K562 (cell line): ENCODE results near the gene CELSR2. TPM values are rescaled to one million over a fixed set of nuclear protein-coding genes. Genes with fewer than 3 reads are reported as not detected.

ENCODE experiments used
- BCOR ChIP-seq: fragments of 450-650 bp; IDR thresholded peaks from 2 replicates; pipeline ENCODE4 v1.6.1; 2016
- CREB1 ChIP-seq, 2 experiments: sonication (generic) in 1 of 2; formaldehyde crosslinking in 1 of 2; IDR thresholded peaks; 2 replicates each; pipeline versions ENCODE4 v1.6.1 to v1.8.0; 2012 to 2022; ENCODE audit warnings: inconsistent platforms in 1 of 2, mild to moderate bottlenecking in 1 of 2, missing genetic modification reagents in 1 of 2, moderate library complexity in 1 of 2
- DEAF1 ChIP-seq: fragments of 450-650 bp; formaldehyde crosslinking; IDR thresholded peaks from 2 replicates; pipeline ENCODE4 v1.4.0; 2020; ENCODE audit warnings: mild to moderate bottlenecking, moderate library complexity
- ELF2 ChIP-seq: fragments of 250-450 bp; sonication (Bioruptor Pico); IDR thresholded peaks from 2 replicates; pipeline ENCODE4 v1.5.0; 2021; ENCODE audit warnings: mild to moderate bottlenecking
- GABPA ChIP-seq: fragments of 200-800 bp; sonication (Bioruptor generic); conservative IDR thresholded peaks from 2 replicates; pipeline ENCODE4 v1.6.1; 2016; ENCODE audit warnings: low read depth, missing genetic modification characterization, missing compliant biosample characterization
- HDAC8 ChIP-seq: fragments of 450-650 bp; IDR thresholded peaks from 2 replicates; pipeline ENCODE4 v1.6.1; 2016; ENCODE audit warnings: mild to moderate bottlenecking, missing genetic modification characterization, moderate library complexity, missing compliant biosample characterization
- KAT8 ChIP-seq: fragments of 450-650 bp; IDR thresholded peaks from 2 replicates; pipeline ENCODE4 v1.6.1; 2016; ENCODE audit warnings: low read depth, mild to moderate bottlenecking
- NELFE ChIP-seq: IDR thresholded peaks from 2 replicates; pipeline ENCODE4 v1.6.1; 2011; ENCODE audit warnings: mild to moderate bottlenecking; ENCODE audit not compliant: insufficient read depth, insufficient read length
- NEUROD1 ChIP-seq: fragments of 150-350 bp; IDR thresholded peaks from 2 replicates; pipeline ENCODE4 v1.6.1; 2014; ENCODE audit warnings: borderline replicate concordance, low read length, low read depth; ENCODE audit not compliant: partially characterized antibody
- PHB2 ChIP-seq: fragments of 450-650 bp; IDR thresholded peaks from 2 replicates; pipeline ENCODE4 v1.6.1; 2017; ENCODE audit warnings: low read depth
- SAFB2 ChIP-seq: fragments of 200-400 bp; formaldehyde crosslinking; IDR thresholded peaks from 2 replicates; pipeline ENCODE4 v1.6.1; 2018; ENCODE audit warnings: borderline replicate concordance, low read length, low read depth, moderate library complexity; ENCODE audit not compliant: severe bottlenecking
- SAP30 ChIP-seq: fragments of 200-600 bp; sonication (generic); IDR thresholded peaks from 2 replicates; pipeline ENCODE4 v1.6.1; 2012; ENCODE audit warnings: borderline replicate concordance, low read depth, mild to moderate bottlenecking, moderate library complexity, low read length, control low read depth, inconsistent platforms; ENCODE audit not compliant: insufficient read depth, poor library complexity, severe bottlenecking
- SETDB1 ChIP-seq: IDR thresholded peaks from one replicate; pipeline ENCODE4 v1.6.1; 2012; ENCODE audit warnings: low read length, control low read depth, inconsistent platforms
- SMAD2 ChIP-seq: fragments of 150-350 bp; IDR thresholded peaks from 2 replicates; pipeline ENCODE4 v1.6.1; 2014; ENCODE audit warnings: low read depth, mild to moderate bottlenecking, low read length
- SREBF2 ChIP-seq: sonication (generic); formaldehyde crosslinking; IDR thresholded peaks from 2 replicates; pipeline ENCODE4 v1.4.0; 2020; ENCODE audit warnings: mild to moderate bottlenecking, missing genetic modification reagents
- ZNF384 ChIP-seq: IDR thresholded peaks from 2 replicates; pipeline ENCODE4 v1.6.1; 2012; ENCODE audit warnings: low read depth, low read length, improper control_type of control experiment
- ZNF76 ChIP-seq: fragments of 250-450 bp; sonication (Bioruptor Pico); IDR thresholded peaks from 2 replicates; pipeline ENCODE4 v1.4.0; 2020; ENCODE audit warnings: mild to moderate bottlenecking, moderate library complexity, borderline replicate concordance
- polyA plus RNA-seq, 8 experiments: library from polyadenylated mRNA; depleted of rRNA in 4 of 8; stranded (reverse) in 5 of 8; unstranded in 3 of 8; fragments of >200 nt; fragmentation: Nextera tagmentation in 2 of 8; fragmentation: Illumina TruSeq in 1 of 8; extraction: Ambion mirVana in 2 of 8; extraction: Trizol in 1 of 8; gene quantifications; 2 replicates each; pipeline versions ENCODE4 v1.2.1 to v1.2.3, GENCODE V29; 2011 to 2014; ENCODE audit warnings: inconsistent platforms in 1 of 8, missing spikeins in 1 of 8
- total RNA-seq, 7 experiments: library from RNA; depleted of rRNA in 6 of 7; stranded (reverse); fragments of >200 nt in 6 of 7; fragmentation: Illumina TruSeq in 2 of 7; extraction: Trizol in 2 of 7; gene quantifications; 2 replicates each; pipeline versions ENCODE4 v1.2.1 to v1.2.3, GENCODE V29; 2011 to 2021; ENCODE audit warnings: low replicate concordance in 1 of 7
- TF ChIP-seq, protein P1 (sequence below): fragments of 450-650 bp; formaldehyde crosslinking; IDR thresholded peaks from 2 replicates; pipeline ENCODE4 v1.4.0; 2022; ENCODE audit warnings: missing genetic modification characterization
- TF ChIP-seq, protein P2 (sequence below): fragments of 450-650 bp; IDR thresholded peaks from 2 replicates; pipeline ENCODE4 v1.6.1; 2016; ENCODE audit warnings: missing biosample characterization, missing genetic modification characterization
- TF ChIP-seq, protein P3 (sequence below): IDR thresholded peaks from 2 replicates; pipeline ENCODE4 v1.6.1; 2016; ENCODE audit warnings: missing genetic modification characterization, missing compliant biosample characterization
- TF ChIP-seq, protein P4 (sequence below): fragments of 250-450 bp; sonication (Bioruptor Pico); IDR thresholded peaks from 2 replicates; pipeline ENCODE4 v1.8.0; 2022; ENCODE audit warnings: moderate library complexity, mild to moderate bottlenecking, inconsistent platforms

CELSR2 gene
- total and polyA plus RNA-seq, 9 of the 15 experiments (the other 6 are each of a cell fraction or from before 2014, with no cell fraction given) = 0.31 to 21.9 (median 4.2) TPM

- TF ChIP-seq, protein P1, sequence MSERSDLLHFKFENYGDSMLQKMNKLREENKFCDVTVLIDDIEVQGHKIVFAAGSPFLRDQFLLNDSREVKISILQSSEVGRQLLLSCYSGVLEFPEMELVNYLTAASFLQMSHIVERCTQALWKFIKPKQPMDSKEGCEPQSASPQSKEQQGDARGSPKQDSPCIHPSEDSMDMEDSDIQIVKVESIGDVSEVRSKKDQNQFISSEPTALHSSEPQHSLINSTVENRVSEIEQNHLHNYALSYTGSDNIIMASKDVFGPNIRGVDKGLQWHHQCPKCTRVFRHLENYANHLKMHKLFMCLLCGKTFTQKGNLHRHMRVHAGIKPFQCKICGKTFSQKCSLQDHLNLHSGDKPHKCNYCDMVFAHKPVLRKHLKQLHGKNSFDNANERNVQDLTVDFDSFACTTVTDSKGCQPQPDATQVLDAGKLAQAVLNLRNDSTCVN (CRISPR knock-in tag) = no peak
- no peak for TF ChIP-seq SMAD2
- peak; percentile 62; the same call in 1 of the 2 replicates for TF ChIP-seq HDAC8
- TF ChIP-seq DEAF1 (CRISPR knock-in tag) = peak; percentile 52
- TF ChIP-seq SREBF2 (CRISPR knock-in tag) = no peak
- no peak; the same call in 1 of the 2 replicates for TF ChIP-seq PHB2
- TF ChIP-seq NELFE = no peak
- TF ChIP-seq KAT8 = no peak
- TF ChIP-seq SETDB1 = no peak
- TF ChIP-seq, protein P2, sequence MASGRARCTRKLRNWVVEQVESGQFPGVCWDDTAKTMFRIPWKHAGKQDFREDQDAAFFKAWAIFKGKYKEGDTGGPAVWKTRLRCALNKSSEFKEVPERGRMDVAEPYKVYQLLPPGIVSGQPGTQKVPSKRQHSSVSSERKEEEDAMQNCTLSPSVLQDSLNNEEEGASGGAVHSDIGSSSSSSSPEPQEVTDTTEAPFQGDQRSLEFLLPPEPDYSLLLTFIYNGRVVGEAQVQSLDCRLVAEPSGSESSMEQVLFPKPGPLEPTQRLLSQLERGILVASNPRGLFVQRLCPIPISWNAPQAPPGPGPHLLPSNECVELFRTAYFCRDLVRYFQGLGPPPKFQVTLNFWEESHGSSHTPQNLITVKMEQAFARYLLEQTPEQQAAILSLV (tag) = no peak
- TF ChIP-seq GABPA = peak; percentile 94
- TF ChIP-seq, protein P3, sequence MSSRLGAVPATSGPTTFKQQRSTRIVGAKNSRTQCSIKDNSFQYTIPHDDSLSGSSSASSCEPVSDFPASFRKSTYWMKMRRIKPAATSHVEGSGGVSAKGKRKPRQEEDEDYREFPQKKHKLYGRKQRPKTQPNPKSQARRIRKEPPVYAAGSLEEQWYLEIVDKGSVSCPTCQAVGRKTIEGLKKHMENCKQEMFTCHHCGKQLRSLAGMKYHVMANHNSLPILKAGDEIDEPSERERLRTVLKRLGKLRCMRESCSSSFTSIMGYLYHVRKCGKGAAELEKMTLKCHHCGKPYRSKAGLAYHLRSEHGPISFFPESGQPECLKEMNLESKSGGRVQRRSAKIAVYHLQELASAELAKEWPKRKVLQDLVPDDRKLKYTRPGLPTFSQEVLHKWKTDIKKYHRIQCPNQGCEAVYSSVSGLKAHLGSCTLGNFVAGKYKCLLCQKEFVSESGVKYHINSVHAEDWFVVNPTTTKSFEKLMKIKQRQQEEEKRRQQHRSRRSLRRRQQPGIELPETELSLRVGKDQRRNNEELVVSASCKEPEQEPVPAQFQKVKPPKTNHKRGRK (tag) = no peak
- peak; percentile 32; the same call in 1 of the 2 replicates for TF ChIP-seq CREB1 (IDR thresholded peaks at IDR 0.05)
- TF ChIP-seq CREB1 (CRISPR knock-in tag; IDR thresholded peaks at IDR 0.05) = peak; percentile 72; the same call in 1 of the 2 replicates
- no peak for TF ChIP-seq NEUROD1
- peak; percentile 85 for TF ChIP-seq SAP30
- TF ChIP-seq SAFB2 = no peak
- TF ChIP-seq, protein P4, sequence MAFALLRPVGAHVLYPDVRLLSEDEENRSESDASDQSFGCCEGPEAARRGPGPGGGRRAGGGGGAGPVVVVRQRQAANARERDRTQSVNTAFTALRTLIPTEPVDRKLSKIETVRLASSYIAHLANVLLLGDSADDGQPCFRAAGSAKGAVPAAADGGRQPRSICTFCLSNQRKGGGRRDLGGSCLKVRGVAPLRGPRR (CRISPR knock-in tag) = no peak
- TF ChIP-seq ZNF384 = no peak
- no peak for TF ChIP-seq ZNF76 (CRISPR knock-in tag)
- TF ChIP-seq ELF2 (CRISPR knock-in tag) = no peak
- TF ChIP-seq BCOR = peak; percentile 32; the same call in 1 of the 2 replicates
Observed at GRCh38 chr1:109282952-109283747, 33.8 kb downstream of the CELSR2 start, which contains the start of gene PSRC1 (continued).
